HepG2 (cell line): Measurements from ENCODE around the gene MUCL3. TPM values are rescaled to one million over a fixed set of nuclear protein-coding genes. Genes with fewer than 3 reads are reported as not detected.

Experiments
- BRCA1 ChIP-seq: sonication (generic); formaldehyde crosslinking; IDR thresholded peaks from 2 replicates; pipeline ENCODE4 v1.4.0; 2020; ENCODE audit warnings: missing genetic modification reagents
- HMG20B ChIP-seq: conservative IDR thresholded peaks from 2 replicates; pipeline ENCODE4 v1.6.1; 2016; ENCODE audit warnings: missing genetic modification reagents, missing compliant biosample characterization
- LCORL ChIP-seq, 2 experiments: fragments of 450-650 bp in 1 of 2; sonication (generic) in 1 of 2; formaldehyde crosslinking in 1 of 2; IDR thresholded peaks; 2 replicates each; pipeline versions ENCODE4 v1.5.0 to v1.6.1; 2017 to 2020; ENCODE audit warnings: antibody characterized with exemption in 1 of 2, missing genetic modification reagents in 1 of 2
- MBNL3 ChIP-seq: fragments of 250-450 bp; sonication (Bioruptor Pico); conservative IDR thresholded peaks from 2 replicates; pipeline ENCODE4 v1.8.0; 2022; ENCODE audit warnings: mild to moderate bottlenecking, inconsistent platforms
- MED13 ChIP-seq: sonication (generic); formaldehyde crosslinking; IDR thresholded peaks from 2 replicates; pipeline ENCODE4 v1.5.0; 2020; ENCODE audit warnings: missing genetic modification reagents
- RARA ChIP-seq: IDR thresholded peaks from 2 replicates; pipeline ENCODE4 v1.6.1; 2016; ENCODE audit warnings: missing genetic modification reagents, missing compliant biosample characterization
- RBM39 ChIP-seq: fragments of 200-400 bp; formaldehyde crosslinking; IDR thresholded peaks from one replicate; pipeline ENCODE4 v1.6.1; 2018; ENCODE audit warnings: antibody characterized with exemption, mild to moderate bottlenecking, low read depth, low read length; ENCODE audit not compliant: poor library complexity, severe bottlenecking
- RFX5 ChIP-seq: IDR thresholded peaks from 2 replicates; pipeline ENCODE4 v1.6.1; 2011; ENCODE audit warnings: low read depth, low read length, improper control_type of control experiment
- RFXANK ChIP-seq: IDR thresholded peaks from 2 replicates; pipeline ENCODE4 v1.6.1; 2016
- SMC3 ChIP-seq: IDR thresholded peaks from 2 replicates; pipeline ENCODE4 v1.6.1; 2011; ENCODE audit warnings: low read length, improper control_type of control experiment
- SOX13 ChIP-seq, 3 experiments: fragments of 450-650 bp in 1 of 3; sonication (generic) in 1 of 3; formaldehyde crosslinking in 1 of 3; IDR thresholded peaks in 2 of 3; conservative IDR thresholded peaks in 1 of 3; 2 replicates each; pipeline versions ENCODE4 v1.5.0 to v1.6.1; 2016 to 2020; ENCODE audit warnings: antibody characterized with exemption in 1 of 3, mild to moderate bottlenecking in 1 of 3, missing compliant biosample characterization in 1 of 3, missing genetic modification reagents in 1 of 3, moderate library complexity in 1 of 3
- SP140L ChIP-seq: sonication (generic); formaldehyde crosslinking; IDR thresholded peaks from 2 replicates; pipeline ENCODE4 v1.4.0; 2020; ENCODE audit warnings: missing genetic modification reagents, borderline replicate concordance
- ZBTB38 ChIP-seq: sonication (generic); formaldehyde crosslinking; IDR thresholded peaks from 2 replicates; pipeline ENCODE4 v1.5.1; 2020; ENCODE audit warnings: mild to moderate bottlenecking, missing genetic modification reagents
- ZNF264 ChIP-seq: sonication (generic); formaldehyde crosslinking; IDR thresholded peaks from 2 replicates; pipeline ENCODE4 v1.4.0; 2020; ENCODE audit warnings: missing genetic modification reagents
- ZNF337 ChIP-seq: sonication (generic); formaldehyde crosslinking; IDR thresholded peaks from 2 replicates; pipeline ENCODE4 v1.5.1; 2020; ENCODE audit warnings: missing genetic modification reagents, low read depth, mild to moderate bottlenecking, borderline replicate concordance
- ZNF33B ChIP-seq: sonication (generic); formaldehyde crosslinking; IDR thresholded peaks from 2 replicates; pipeline ENCODE4 v1.5.1; 2020; ENCODE audit warnings: mild to moderate bottlenecking, missing genetic modification reagents
- ZNF367 ChIP-seq: sonication (generic); formaldehyde crosslinking; IDR thresholded peaks from 2 replicates; pipeline ENCODE4 v1.4.0; 2020; ENCODE audit warnings: missing genetic modification reagents, borderline replicate concordance
- ZNF382 ChIP-seq: sonication (generic); formaldehyde crosslinking; IDR thresholded peaks from 2 replicates; pipeline ENCODE4 v1.5.0; 2020; ENCODE audit warnings: missing genetic modification reagents, mild to moderate bottlenecking, borderline replicate concordance
- ZNF431 ChIP-seq: sonication (generic); formaldehyde crosslinking; IDR thresholded peaks from 2 replicates; pipeline ENCODE4 v1.9.0; 2022; ENCODE audit warnings: missing genetic modification reagents, low read depth, mild to moderate bottlenecking, borderline replicate concordance
- ZNF878 ChIP-seq: sonication (generic); formaldehyde crosslinking; IDR thresholded peaks from 2 replicates; pipeline ENCODE4 v1.8.1; 2023; ENCODE audit warnings: mild to moderate bottlenecking, missing genetic modification reagents, moderate library complexity
- polyA plus RNA-seq, 8 experiments: library from polyadenylated mRNA; depleted of rRNA in 3 of 8; stranded (reverse) in 7 of 8; unstranded in 1 of 8; fragments of >200 nt; fragmentation: Illumina TruSeq in 4 of 8; extraction: Trizol in 4 of 8; gene quantifications; 2 replicates each; pipeline versions ENCODE4 v1.2.1 to v1.2.3, GENCODE V29; 2011 to 2016; ENCODE audit warnings: low read depth in 4 of 8, missing spikeins in 1 of 8, mixed read lengths in 1 of 8; ENCODE audit not compliant: insufficient read depth in 1 of 8
- total RNA-seq, 5 experiments: library from RNA; depleted of rRNA; stranded (reverse); fragments of >200 nt; fragmentation: Illumina TruSeq; extraction: Trizol; gene quantifications; 2 replicates each; pipeline ENCODE4 v1.2.3, GENCODE V29; 2016; ENCODE audit warnings: low read depth in 1 of 5
- TF ChIP-seq, protein P1 (sequence below): sonication (generic); formaldehyde crosslinking; IDR thresholded peaks from 2 replicates; pipeline ENCODE4 v1.4.0; 2020; ENCODE audit warnings: missing genetic modification reagents, borderline replicate concordance
- TF ChIP-seq, protein P2 (sequence below): sonication (generic); formaldehyde crosslinking; IDR thresholded peaks from 2 replicates; pipeline ENCODE4 v1.5.0; 2020; ENCODE audit warnings: missing genetic modification reagents
- TF ChIP-seq, protein P3 (sequence below): IDR thresholded peaks from 2 replicates; pipeline ENCODE4 v1.6.1; 2016; ENCODE audit warnings: missing compliant biosample characterization, missing genetic modification reagents, borderline replicate concordance
- TF ChIP-seq, protein P4 (sequence below): sonication (generic); formaldehyde crosslinking; IDR thresholded peaks from 2 replicates; pipeline ENCODE4 v1.4.0; 2020; ENCODE audit warnings: mild to moderate bottlenecking, missing genetic modification reagents

Gene MUCL3
- total and polyA plus RNA-seq, 2 of the 13 experiments (the other 11 are each of a cell fraction or from before 2014, with no cell fraction given) = not detected

DNA sequence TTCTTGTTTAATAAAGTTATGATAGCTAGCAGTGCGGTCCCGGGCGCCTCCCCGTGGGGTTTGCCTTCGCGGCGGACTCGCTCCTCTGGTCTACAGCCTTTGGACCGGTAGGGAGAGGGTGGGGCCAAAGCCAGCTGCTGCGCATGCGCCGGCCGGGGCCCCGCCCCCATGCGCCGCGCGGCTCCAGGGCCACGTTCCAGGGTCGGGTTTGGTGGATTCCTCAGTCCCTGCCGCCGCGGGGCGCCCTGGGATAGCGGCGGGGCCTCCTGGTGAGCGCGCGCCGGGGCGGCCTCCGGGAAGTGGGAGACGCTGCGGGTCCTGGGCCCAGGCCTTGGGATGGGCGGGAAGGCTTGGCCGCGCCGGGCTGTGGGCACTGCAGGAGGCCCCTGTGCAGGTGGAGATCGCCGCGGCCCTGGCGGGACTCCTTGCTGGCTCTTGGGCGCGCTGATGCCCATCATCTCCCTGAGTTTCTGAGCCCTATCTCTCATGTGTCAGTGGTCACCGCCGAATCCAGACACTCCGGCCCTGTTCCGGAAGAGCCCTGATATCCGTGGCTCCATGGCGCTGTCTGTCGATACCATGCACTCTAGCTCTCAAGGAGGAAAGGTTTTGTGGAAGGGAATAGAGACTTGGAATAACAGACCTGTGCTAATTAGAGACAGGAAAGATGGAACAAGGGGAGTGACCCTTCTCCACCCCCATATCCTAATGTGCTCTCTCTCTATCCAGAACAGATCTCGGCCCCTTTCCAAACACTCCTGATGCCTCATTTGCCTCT, 26.5 kb upstream of the MUCL3 start, which contains the start of gene VARS2 (continued):
- TF ChIP-seq, protein P1, sequence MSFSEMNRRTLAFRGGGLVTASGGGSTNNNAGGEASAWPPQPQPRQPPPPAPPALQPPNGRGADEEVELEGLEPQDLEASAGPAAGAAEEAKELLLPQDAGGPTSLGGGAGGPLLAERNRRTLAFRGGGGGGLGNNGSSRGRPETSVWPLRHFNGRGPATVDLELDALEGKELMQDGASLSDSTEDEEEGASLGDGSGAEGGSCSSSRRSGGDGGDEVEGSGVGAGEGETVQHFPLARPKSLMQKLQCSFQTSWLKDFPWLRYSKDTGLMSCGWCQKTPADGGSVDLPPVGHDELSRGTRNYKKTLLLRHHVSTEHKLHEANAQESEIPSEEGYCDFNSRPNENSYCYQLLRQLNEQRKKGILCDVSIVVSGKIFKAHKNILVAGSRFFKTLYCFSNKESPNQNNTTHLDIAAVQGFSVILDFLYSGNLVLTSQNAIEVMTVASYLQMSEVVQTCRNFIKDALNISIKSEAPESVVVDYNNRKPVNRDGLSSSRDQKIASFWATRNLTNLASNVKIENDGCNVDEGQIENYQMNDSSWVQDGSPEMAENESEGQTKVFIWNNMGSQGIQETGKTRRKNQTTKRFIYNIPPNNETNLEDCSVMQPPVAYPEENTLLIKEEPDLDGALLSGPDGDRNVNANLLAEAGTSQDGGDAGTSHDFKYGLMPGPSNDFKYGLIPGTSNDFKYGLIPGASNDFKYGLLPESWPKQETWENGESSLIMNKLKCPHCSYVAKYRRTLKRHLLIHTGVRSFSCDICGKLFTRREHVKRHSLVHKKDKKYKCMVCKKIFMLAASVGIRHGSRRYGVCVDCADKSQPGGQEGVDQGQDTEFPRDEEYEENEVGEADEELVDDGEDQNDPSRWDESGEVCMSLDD = peak; percentile 87; the same call in 1 of the 2 replicates
- TF ChIP-seq ZNF367 (CRISPR knock-in tag) = no peak; the same call in 1 of the 2 replicates
- TF ChIP-seq ZNF382 (CRISPR knock-in tag) = no peak
- no peak for TF ChIP-seq SOX13 (IDR thresholded peaks at IDR 0.05)
- TF ChIP-seq SOX13 (CRISPR knock-in tag; conservative IDR thresholded peaks at IDR 0.05 in 1 of 2, IDR thresholded peaks at IDR 0.05 in 1 of 2) = peak in 1 of 2 experiments; percentile 51; a peak in 2 of 4 replicates
- TF ChIP-seq ZNF264 (CRISPR knock-in tag) = peak; percentile 92
- TF ChIP-seq, protein P2, sequence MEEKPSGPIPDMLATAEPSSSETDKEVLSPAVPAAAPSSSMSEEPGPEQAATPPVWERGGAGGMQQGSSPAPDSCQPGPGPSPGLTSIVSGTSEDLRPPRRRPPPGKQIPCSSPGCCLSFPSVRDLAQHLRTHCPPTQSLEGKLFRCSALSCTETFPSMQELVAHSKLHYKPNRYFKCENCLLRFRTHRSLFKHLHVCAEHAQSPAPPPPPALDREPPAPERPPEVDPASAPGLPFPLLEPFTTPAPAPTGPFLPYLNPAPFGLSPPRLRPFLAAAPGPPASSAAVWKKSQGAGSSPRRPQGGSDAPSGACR (CRISPR knock-in tag) = peak; percentile 93
- peak; percentile 25; the same call in 1 of the 2 replicates for TF ChIP-seq SMC3
- TF ChIP-seq ZNF878 = no peak
- peak; percentile 96 for TF ChIP-seq ZBTB38 (CRISPR knock-in tag)
- peak; percentile 65 for TF ChIP-seq RARA
- 0 out of 2 replicates have a peak, but pooled peaks have one; percentile 57 for TF ChIP-seq ZNF33B (CRISPR knock-in tag)
- peak; percentile 67; the same call in 1 of the 2 replicates for TF ChIP-seq RFXANK (CRISPR knock-in tag)
- no peak for TF ChIP-seq LCORL (IDR thresholded peaks at IDR 0.05)
- peak; percentile 96 for TF ChIP-seq LCORL (CRISPR knock-in tag; IDR thresholded peaks at IDR 0.05)
- TF ChIP-seq BRCA1 (CRISPR knock-in tag) = peak; percentile 76; the same call in 1 of the 2 replicates
- TF ChIP-seq RFX5 = no peak
- TF ChIP-seq, protein P3, sequence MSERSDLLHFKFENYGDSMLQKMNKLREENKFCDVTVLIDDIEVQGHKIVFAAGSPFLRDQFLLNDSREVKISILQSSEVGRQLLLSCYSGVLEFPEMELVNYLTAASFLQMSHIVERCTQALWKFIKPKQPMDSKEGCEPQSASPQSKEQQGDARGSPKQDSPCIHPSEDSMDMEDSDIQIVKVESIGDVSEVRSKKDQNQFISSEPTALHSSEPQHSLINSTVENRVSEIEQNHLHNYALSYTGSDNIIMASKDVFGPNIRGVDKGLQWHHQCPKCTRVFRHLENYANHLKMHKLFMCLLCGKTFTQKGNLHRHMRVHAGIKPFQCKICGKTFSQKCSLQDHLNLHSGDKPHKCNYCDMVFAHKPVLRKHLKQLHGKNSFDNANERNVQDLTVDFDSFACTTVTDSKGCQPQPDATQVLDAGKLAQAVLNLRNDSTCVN (CRISPR knock-in tag) = peak; percentile 78; the same call in 1 of the 2 replicates
- peak; percentile 42 for TF ChIP-seq HMG20B
- peak; percentile 81; the same call in 1 of the 2 replicates for TF ChIP-seq SP140L (CRISPR knock-in tag)
- peak; percentile 91; the same call in 1 of the 2 replicates for TF ChIP-seq ZNF337 (CRISPR knock-in tag)
- TF ChIP-seq MED13 (CRISPR knock-in tag) = peak; percentile 79
- peak; percentile 67 for TF ChIP-seq ZNF431 (CRISPR knock-in tag)
- no peak for TF ChIP-seq MBNL3 (CRISPR knock-in tag)
- TF ChIP-seq, protein P4, sequence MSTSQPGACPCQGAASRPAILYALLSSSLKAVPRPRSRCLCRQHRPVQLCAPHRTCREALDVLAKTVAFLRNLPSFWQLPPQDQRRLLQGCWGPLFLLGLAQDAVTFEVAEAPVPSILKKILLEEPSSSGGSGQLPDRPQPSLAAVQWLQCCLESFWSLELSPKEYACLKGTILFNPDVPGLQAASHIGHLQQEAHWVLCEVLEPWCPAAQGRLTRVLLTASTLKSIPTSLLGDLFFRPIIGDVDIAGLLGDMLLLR = peak; percentile 96
- peak; percentile 96 for TF ChIP-seq RBM39
